ENCODE measurements around the gene MACC1.
"Not testable (repeated sequence)": the region's sequence is repeated elsewhere in the genome, so short reads cannot be mapped to it uniquely, and the experiment has no call there.

Gene MACC1

DNA sequence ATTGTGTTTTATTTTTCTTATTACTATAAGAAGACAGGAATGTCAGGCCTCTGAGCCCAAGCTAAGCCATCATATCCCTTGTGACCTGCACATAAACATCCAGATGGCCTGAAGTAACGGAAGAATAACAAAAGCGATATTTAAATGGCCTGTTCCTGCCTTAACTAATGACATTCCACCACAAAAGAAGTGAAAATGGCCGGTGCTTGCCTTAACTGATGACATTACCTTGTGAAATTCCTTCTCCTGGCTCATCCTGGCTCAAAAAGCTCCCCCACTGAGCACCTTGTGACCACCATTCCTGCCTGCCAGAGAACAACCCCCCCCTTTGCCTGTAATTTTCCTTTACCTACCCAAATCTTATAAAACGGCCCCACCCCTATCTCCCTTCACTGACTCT lies 91.1 kb downstream of the MACC1 start:
- not testable (repeated sequence) for H3K23ac ChIP-seq (ENCODE audit: low read length); H3K4me2 ChIP-seq (ENCODE audit: low read length); H3K4me3 ChIP-seq (ENCODE audit: low read depth, low read length)

DNA sequence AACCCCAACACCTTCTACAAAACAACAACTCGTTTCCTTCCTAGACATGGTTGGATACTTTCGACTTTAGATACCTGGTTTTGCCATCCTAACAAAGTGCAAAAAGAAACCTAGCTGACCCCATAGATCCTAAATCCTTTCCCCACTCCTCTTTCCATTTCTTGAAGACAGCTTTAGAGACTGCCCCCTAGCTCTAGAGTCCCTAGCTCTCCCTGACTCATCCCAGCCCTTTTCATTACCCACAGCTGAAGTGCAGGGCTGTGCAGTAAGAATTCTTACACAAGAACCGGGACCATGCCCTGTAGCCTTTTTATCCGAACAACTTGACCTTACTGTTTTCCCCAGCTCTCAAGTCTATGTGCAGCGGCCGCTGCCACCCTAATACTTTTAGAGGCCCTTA lies 93.1 kb downstream of the MACC1 start:
- H4K91ac ChIP-seq (ENCODE audit: low read depth, low read length); H3K27me3 ChIP-seq (ENCODE audit: insufficient read depth, low read length); H3K9me3 ChIP-seq (ENCODE audit: insufficient read depth, low read depth, low read length); H3K4me3 ChIP-seq (ENCODE audit: low read depth, low read length); H3K14ac ChIP-seq (ENCODE audit: low read length); H4K8ac ChIP-seq (ENCODE audit: low read depth, low read length); H3K23ac ChIP-seq (ENCODE audit: low read length); H3K9ac ChIP-seq (ENCODE audit: low read length); H3K4me1 ChIP-seq (ENCODE audit: control insufficient read depth in 1 of 2, insufficient read depth in 2 of 2, low read length in 2 of 2); H3K79me2 ChIP-seq (ENCODE audit: control insufficient read depth, insufficient read depth, low read length, poor library complexity); H2BK5ac ChIP-seq (ENCODE audit: low read depth, low read length, poor library complexity); H4K12ac ChIP-seq (ENCODE audit: low read depth, low read length); H2AFZ ChIP-seq (ENCODE audit: insufficient read depth, low read length, poor library complexity); H3K79me1 ChIP-seq (ENCODE audit: low read length); H2BK12ac ChIP-seq (ENCODE audit: low read length); DNase-seq; H2AK5ac ChIP-seq (ENCODE audit: low read length); H3K18ac ChIP-seq (ENCODE audit: low read length); H3K36me3 ChIP-seq (ENCODE audit: control insufficient read depth in 1 of 2, insufficient read depth in 2 of 2, low read length in 2 of 2); H3K4me2 ChIP-seq (ENCODE audit: low read length); H3K4ac ChIP-seq (ENCODE audit: low read depth, low read length); H3K27ac ChIP-seq (ENCODE audit: low read depth, low read length); H2BK120ac ChIP-seq (ENCODE audit: insufficient read depth, low read length, poor library complexity): not testable (repeated sequence)
- WGBS (ENCODE audit: extremely low coverage, insufficient coverage, insufficient read length) = no CpG with 5 or more reads among the region's 6 CpGs

More for the DNA sequence above, 91.1 kb downstream of the MACC1 start:
- not testable (repeated sequence) for H3K14ac ChIP-seq (ENCODE audit: low read length); H2AK5ac ChIP-seq (ENCODE audit: low read length); H3K79me2 ChIP-seq (ENCODE audit: control insufficient read depth, insufficient read depth, low read length, poor library complexity); H2BK12ac ChIP-seq (ENCODE audit: low read length); H3K27ac ChIP-seq (ENCODE audit: low read depth, low read length); H3K18ac ChIP-seq (ENCODE audit: low read length); H4K12ac ChIP-seq (ENCODE audit: low read depth, low read length); H4K8ac ChIP-seq (ENCODE audit: low read depth, low read length); H4K91ac ChIP-seq (ENCODE audit: low read depth, low read length); DNase-seq; H3K79me1 ChIP-seq (ENCODE audit: low read length); H3K36me3 ChIP-seq (ENCODE audit: control insufficient read depth in 1 of 2, insufficient read depth in 2 of 2, low read length in 2 of 2); H2BK5ac ChIP-seq (ENCODE audit: low read depth, low read length, poor library complexity); H3K4me1 ChIP-seq (ENCODE audit: control insufficient read depth in 1 of 2, insufficient read depth in 2 of 2, low read length in 2 of 2); H3K9me3 ChIP-seq (ENCODE audit: insufficient read depth, low read depth, low read length); H3K4ac ChIP-seq (ENCODE audit: low read depth, low read length); H2AFZ ChIP-seq (ENCODE audit: insufficient read depth, low read length, poor library complexity); H2BK120ac ChIP-seq (ENCODE audit: insufficient read depth, low read length, poor library complexity); H3K27me3 ChIP-seq (ENCODE audit: insufficient read depth, low read length); H3K9ac ChIP-seq (ENCODE audit: low read length)
- WGBS (ENCODE audit: extremely low coverage, insufficient coverage, insufficient read length) = no CpG with 5 or more reads among the region's 4 CpGs

DNA sequence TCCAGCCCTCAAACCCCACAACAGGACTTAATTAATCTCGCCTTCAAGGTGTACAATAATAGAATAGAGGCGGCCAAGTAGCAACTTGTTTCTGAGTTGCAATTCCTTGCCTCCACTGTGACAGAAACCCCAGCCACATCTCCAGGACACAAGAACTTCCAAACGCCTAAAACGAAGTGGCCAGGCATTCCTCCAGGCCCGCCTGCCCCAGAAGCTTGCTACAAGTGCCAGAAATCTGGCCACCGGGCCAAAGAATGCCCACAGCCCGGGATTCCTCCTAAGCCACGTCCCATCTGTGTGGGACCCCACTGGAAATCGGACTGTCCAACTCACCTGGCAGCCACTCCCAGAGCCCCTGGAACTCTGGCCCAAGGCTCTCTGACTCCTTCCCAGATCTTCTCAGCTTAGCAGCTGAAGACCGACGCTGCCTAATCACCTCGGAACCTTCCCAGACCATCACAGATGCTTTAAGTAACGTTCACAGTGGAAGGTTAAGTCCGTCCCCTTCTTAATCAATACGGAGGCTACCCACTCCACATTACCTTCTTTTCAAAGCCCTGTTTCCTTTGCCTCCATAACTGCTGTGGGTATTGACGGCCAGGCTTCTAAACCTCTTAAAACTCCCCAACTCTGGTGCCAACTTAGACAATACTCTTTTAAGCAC lies 94.4 kb downstream of the MACC1 start:
- not testable (repeated sequence) for H4K8ac ChIP-seq (ENCODE audit: low read depth, low read length); H3K79me2 ChIP-seq (ENCODE audit: control insufficient read depth, insufficient read depth, low read length, poor library complexity); DNase-seq; H3K79me1 ChIP-seq (ENCODE audit: low read length); H2BK12ac ChIP-seq (ENCODE audit: low read length); H3K23ac ChIP-seq (ENCODE audit: low read length); H4K12ac ChIP-seq (ENCODE audit: low read depth, low read length); H3K18ac ChIP-seq (ENCODE audit: low read length); H3K4me2 ChIP-seq (ENCODE audit: low read length); H3K4me1 ChIP-seq (ENCODE audit: control insufficient read depth in 1 of 2, insufficient read depth in 2 of 2, low read length in 2 of 2); H3K4ac ChIP-seq (ENCODE audit: low read depth, low read length); H3K27me3 ChIP-seq (ENCODE audit: insufficient read depth, low read length); H4K91ac ChIP-seq (ENCODE audit: low read depth, low read length); H3K27ac ChIP-seq (ENCODE audit: low read depth, low read length); H3K4me3 ChIP-seq (ENCODE audit: low read depth, low read length); H2BK5ac ChIP-seq (ENCODE audit: low read depth, low read length, poor library complexity); H3K9me3 ChIP-seq (ENCODE audit: insufficient read depth, low read depth, low read length); H3K14ac ChIP-seq (ENCODE audit: low read length); H3K9ac ChIP-seq (ENCODE audit: low read length); H2BK120ac ChIP-seq (ENCODE audit: insufficient read depth, low read length, poor library complexity); H3K36me3 ChIP-seq (ENCODE audit: control insufficient read depth in 1 of 2, insufficient read depth in 2 of 2, low read length in 2 of 2); H2AK5ac ChIP-seq (ENCODE audit: low read length); H2AFZ ChIP-seq (ENCODE audit: insufficient read depth, low read length, poor library complexity)
- WGBS (ENCODE audit: extremely low coverage, insufficient coverage, insufficient read length) = no CpG with 5 or more reads among the region's 16 CpGs

DNA sequence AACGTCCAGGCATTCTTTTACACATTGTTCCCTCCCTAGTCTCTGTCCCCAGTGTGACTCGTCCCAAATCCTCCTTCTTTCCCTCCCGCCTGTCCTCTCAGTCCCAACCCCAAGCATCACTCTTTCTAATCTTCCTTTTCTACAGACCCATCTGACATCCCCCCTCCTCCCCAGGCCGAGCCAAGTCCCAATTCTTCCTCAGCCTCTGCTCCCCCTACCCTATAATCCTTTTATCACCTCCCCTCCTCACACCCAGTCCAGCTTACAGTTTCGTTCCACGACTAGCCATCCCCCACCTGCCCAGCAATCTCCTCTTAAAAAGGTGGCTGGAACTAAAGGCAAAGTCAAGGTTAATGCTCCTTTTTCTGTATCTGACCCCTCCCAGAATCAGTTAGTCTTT lies 95.1 kb downstream of the MACC1 start:
- no peak overlapping the region for H3K27ac ChIP-seq (ENCODE audit: low read depth, low read length)
- no peaks in the 10 kb centered on the region for H3K36me3 ChIP-seq (ENCODE audit: control insufficient read depth in 1 of 2, insufficient read depth in 2 of 2, low read length in 2 of 2)
- DNase-seq = no peak
- H3K23ac ChIP-seq (ENCODE audit: low read length) = no peak overlapping the region
- no peak overlapping the region for H4K12ac ChIP-seq (ENCODE audit: low read depth, low read length)
- H2BK12ac ChIP-seq (ENCODE audit: low read length) = no peak overlapping the region
- H3K9ac ChIP-seq (ENCODE audit: low read length) = no peak overlapping the region
- H2AK5ac ChIP-seq (ENCODE audit: low read length) = no peak overlapping the region
- H4K91ac ChIP-seq (ENCODE audit: low read depth, low read length) = no peak overlapping the region
- H3K79me1 ChIP-seq (ENCODE audit: low read length) = no peaks in the 10 kb centered on the region
- H2BK120ac ChIP-seq (ENCODE audit: insufficient read depth, low read length, poor library complexity) = no peak overlapping the region
- H2AFZ ChIP-seq (ENCODE audit: insufficient read depth, low read length, poor library complexity) = no peak overlapping the region
- no peaks in the 10 kb centered on the region for H3K27me3 ChIP-seq (ENCODE audit: insufficient read depth, low read length)
- no peak overlapping the region for H3K14ac ChIP-seq (ENCODE audit: low read length)
- H3K4me3 ChIP-seq (ENCODE audit: low read depth, low read length) = no peak overlapping the region
- no peak overlapping the region for H3K18ac ChIP-seq (ENCODE audit: low read length)
- no peak overlapping the region for H3K4ac ChIP-seq (ENCODE audit: low read depth, low read length)
- H3K79me2 ChIP-seq (ENCODE audit: control insufficient read depth, insufficient read depth, low read length, poor library complexity) = no peaks in the 10 kb centered on the region
- H4K8ac ChIP-seq (ENCODE audit: low read depth, low read length) = no peak overlapping the region
- no peaks in the 10 kb centered on the region for H3K9me3 ChIP-seq (ENCODE audit: insufficient read depth, low read depth, low read length)
- H2BK5ac ChIP-seq (ENCODE audit: low read depth, low read length, poor library complexity) = no peak overlapping the region
- H3K4me2 ChIP-seq (ENCODE audit: low read length) = no peak overlapping the region
- no peaks in the 10 kb centered on the region for H3K4me1 ChIP-seq (ENCODE audit: control insufficient read depth in 1 of 2, insufficient read depth in 2 of 2, low read length in 2 of 2)
- WGBS (ENCODE audit: extremely low coverage, insufficient coverage, insufficient read length) = no CpG with 5 or more reads among the region's 6 CpGs
